Colon (tissue), 2 donors: ENCODE results near the gene OTP.

ENCODE experiments used
- FAIRE-seq: peaks from 2 replicates; lab custom pipeline; 2012; peaks lifted over from hg19 to GRCh38; lab: Jason Lieb, UNC
- donor health status: control.
- donor health status: control.

OTP gene

DNA sequence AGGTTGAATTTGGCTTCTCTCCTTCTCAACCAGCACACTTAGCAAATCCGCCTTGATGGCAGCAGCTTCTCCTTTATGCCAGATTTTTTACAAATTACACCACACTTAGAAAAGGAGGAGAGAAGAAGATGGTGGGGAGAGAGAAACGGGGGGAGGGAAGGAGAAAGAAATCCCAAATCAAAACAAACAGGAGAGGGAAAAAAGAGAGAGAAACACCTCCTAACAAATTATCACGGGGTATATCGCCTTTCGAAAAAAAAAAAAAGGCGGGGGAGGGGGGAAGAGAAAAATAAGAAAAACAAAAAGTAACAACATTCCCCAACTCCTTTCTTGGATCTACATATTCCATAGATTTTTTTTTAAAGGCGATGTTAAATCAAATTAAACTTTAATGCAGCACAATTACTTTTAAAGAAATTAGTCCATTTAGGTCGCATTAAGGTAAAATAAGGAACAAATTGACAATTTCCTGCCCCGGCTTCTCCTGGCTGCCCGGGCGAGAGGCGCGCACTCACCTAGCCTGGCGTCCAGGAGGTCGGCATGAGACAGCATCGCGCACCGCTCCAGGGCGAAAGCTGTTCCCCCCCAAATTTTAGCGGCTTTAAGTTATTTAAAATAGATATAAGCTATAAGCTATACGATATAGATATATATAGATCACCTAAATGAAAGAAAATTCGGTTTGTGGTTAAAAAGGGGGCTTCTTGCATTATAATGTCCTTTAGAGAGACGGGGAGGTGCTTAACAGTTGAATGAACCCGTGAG, at the start of gene OTP:
OTP (minus strand) TSS at position 716 of the 765 bp plus-strand sequence; CDS start at position 552, 164 bp downstream.
- FAIRE-seq, result no peak

GRCh38 chr5:77683171-77683732, 44.7 kb upstream of the OTP start:
- FAIRE-seq, result no peak

DNA sequence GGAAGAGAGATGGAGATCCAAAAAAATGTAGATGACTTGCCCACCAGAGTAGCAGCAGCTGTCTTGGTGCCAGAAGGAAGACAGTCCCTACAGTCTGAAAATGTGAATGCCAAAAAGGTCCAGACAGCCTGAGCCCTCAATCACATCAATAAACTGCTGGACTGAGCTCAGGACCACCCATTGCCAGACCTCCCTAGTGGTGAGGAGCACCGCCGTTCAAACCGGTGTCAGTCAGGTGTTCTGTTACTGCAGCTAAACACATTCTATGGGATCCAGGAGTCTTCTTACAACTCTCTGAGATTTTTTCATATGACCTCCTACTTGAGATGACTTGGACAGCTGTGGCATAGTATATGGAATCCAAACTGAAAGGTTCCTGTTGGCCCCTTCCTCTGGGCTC, 32.0 kb upstream of the OTP start:
- FAIRE-seq, result no peak

- no peak for FAIRE-seq
These were observed 31.2 kb upstream of the OTP start for GRCh38 chr5:77669677-77670076.

DNA sequence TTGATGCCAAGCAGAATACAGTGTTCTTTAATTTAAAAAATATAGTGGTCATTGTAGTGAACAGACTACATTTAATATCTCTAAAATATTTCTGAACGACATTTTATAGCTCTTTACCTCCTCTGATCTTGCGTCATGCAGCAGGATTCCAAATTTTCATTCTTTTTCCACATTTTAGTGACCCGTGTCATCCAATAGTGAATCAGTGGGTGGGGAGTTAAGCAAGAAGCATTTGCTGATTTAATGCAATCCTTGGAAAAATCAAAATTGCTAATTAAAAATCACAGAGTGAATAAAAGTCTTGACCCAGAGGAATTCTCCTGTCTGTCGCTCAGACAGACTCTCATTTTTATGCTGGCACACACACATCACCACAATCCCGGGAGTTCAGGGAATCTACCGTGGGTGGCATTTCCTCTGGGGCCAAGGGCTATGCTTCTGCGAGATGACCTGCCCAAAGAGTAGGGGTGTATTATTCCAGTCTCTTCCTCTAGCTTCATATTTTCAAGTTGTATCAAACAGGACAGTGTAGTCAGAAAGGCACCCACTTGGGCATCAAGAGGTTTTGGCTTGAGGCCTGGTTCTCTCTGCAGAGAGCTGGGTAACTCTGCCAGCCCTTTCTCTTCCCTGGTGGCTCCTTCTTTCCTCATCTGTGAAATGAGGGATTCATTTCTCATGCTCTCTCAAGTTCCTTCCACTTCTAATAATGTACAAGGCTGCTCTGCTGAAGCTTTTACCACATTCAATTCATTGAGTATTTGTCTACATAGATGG, 24.8 kb upstream of the OTP start:
- FAIRE-seq, result no peak

GRCh38 chr5:77662635-77663034, 24.1 kb upstream of the OTP start:
- FAIRE-seq, result no peak

DNA sequence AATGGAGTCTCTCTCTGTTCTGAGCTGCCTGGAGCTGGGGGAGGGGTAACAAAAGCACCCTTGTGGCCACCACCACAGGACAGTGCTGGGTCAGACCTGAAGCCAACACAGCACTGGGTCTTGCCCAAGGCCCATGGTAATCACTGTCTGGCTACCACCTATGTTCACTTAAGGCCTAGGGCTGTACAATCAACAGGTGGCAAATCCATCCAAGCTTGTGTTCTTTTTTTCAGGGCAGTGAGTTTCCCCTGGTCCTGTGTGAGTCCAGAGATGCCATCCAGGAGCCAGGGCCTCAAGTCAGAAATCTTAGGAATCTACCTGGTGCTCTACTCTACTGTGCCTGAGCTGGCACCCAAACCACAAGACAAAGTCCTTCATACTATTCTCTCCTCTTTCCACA, 20.1 kb upstream of the OTP start:
- no peak for FAIRE-seq

- no peak for FAIRE-seq
These were observed 12.8 kb upstream of the OTP start for GRCh38 chr5:77651343-77651742.

- no peak for FAIRE-seq
These were observed 12.2 kb upstream of the OTP start for GRCh38 chr5:77650686-77651085.

- FAIRE-seq, result no peak
These were observed 11.3 kb upstream of the OTP start for GRCh38 chr5:77649776-77650175.

GRCh38 chr5:77645995-77646639, 7.6 kb upstream of the OTP start:
- FAIRE-seq, result no peak

DNA sequence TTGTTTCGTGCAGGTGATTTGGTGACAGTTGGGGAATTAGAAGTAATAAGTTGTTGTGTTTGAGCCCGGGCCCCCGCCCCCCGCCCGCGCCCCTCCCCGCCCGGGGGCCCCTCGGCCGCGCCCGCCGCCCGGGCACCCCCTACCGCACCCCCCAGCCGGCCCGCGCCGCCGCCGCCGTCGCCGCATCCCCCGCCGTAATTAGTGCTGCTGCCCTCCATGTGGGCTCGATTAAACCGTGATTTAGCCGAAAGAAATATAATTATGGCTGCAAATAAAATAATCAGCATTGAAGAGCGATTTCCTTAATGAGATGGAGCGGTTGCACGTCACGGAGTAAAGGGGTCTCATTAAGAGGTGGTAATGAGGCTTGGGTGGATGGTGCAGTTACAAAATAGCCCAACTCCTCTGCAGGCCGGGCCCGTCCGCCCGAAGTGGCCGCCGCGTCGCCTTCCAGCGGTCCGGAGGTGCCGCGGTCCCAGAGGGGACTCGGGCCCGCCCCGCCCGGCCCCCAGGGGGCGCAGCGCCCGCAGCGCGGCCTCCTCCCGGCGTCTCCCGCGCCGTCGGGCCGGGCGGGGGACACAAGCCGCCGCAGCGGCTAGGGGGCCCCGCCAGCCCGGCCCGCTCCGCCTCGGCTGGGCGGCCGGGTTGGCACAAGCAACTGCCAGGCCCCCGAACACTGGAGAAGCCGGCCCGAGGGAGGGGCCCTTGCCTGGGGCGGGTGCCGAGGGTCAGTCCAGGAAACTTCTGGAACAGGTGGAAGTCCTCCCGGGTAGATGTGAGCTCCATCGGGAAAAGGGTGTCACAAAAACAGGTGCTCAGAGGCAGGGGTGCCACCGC, 6.9 kb upstream of the OTP start:
- no peak for FAIRE-seq

DNA sequence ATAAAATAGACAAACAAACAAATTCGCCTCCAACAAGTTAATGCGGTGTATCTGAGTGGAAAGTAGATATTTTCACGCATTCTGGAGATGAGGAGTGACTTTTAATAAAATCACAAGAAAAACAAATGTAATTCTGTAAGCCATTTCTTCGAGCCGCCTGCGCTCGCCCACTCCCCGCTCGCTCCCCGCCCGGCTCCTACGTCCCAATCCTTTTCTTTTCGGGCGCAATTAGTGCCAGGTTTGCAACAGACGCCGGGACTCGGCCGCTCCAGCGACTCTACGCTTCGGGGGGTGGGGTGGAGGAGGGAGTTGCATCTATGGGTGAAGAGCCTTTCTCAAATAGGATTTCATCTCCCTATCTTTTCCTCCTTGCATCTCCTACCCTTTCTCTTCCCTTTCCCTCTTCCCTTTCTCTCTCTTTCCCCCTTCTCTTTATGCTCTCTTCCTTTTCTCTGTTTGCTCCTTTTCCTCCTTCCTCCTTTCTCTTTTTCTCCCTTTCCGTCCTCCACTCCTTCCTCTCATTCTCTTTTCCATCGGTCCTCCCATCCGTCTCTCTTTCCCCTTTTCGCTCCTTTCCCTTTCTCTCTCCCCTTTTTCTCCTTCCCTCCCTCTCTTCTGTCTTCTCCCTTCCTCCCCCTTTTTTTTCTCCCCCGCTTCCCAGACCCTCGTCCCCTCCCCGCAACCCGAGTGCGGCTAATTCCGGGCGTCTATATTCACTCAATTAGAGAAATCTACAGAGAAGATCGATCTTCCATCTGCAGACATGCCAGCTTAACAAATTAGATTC, 6.1 kb upstream of the OTP start:
- FAIRE-seq, result no peak

DNA sequence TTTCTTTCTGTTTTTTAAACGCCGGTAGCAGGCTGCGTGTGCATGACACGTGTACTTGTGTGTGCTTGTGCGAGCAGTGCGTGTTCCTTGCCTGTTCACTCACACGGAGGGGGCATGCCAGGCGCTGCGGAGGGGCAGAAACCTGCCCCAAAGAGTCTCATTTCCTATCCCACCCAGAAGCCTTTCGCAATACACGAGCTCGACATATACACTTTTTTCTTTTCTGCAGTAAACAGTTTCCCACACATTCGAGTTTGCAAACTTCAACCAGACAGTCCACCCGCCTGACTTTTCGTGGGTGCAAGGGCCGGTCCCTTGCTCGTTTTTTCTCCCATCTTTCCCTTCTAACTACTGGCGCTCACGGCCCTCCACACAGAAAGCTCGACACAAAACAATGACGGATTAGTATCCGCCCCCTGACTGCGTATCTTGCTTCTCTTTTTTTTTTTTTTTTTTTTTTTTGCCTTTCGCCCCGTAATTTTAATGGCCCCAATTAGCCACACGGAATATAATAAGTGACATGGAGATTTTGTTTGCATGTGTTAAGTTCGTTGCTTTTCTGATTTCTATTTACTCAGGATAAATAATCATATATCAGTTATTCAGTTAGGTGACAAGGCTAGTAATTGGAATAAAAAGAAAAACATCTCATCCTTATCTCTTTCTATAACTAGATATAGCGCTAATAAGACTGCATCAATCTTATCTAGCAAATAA, 5.3 kb upstream of the OTP start:
- no peak for FAIRE-seq

DNA sequence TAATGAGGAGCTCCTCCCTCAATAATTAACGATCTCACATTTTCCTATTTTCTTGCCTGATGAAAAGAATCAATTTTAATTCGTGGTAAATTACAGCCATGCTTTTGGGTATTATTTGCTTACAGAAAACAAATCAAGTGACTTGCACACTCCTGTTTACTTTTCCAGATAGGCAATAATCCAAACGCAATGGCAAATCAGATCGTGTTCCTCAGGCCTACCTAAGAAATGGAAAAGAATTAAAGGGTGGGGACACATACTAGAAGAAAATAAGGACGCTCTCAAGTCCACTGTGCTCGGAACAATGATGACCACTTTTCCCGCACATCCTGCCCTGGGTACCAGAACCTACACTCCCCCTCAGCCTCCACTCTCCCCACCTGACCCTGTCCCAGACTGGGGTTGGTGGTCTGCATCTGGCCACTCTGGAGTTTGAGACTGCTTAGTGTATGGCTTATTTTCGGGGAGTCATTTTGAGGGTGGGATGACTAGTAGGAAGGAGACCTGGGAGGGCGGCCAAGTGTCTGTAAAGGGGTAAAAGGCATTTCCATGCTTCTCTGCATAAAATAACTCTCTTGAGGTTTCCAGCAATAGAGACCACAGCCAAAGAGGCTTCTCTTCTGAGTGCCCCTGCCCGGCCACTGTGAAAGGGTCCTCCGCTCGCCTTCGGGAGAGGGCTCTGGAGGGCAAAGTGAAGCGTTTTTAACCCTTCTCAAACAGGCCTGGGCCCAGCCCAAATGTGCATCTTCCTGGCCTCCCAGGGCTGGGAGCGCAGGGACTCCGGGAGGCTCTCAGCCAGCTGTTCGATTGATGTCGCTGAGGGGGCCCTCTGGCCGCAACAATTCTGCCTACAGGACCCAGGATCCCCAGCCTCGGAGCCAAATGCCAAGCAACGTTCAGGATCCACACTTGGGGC, 4.5 kb upstream of the OTP start:
- no peak for FAIRE-seq

GRCh38 chr5:77641963-77642737, 3.6 kb upstream of the OTP start:
- FAIRE-seq, result no peak

DNA sequence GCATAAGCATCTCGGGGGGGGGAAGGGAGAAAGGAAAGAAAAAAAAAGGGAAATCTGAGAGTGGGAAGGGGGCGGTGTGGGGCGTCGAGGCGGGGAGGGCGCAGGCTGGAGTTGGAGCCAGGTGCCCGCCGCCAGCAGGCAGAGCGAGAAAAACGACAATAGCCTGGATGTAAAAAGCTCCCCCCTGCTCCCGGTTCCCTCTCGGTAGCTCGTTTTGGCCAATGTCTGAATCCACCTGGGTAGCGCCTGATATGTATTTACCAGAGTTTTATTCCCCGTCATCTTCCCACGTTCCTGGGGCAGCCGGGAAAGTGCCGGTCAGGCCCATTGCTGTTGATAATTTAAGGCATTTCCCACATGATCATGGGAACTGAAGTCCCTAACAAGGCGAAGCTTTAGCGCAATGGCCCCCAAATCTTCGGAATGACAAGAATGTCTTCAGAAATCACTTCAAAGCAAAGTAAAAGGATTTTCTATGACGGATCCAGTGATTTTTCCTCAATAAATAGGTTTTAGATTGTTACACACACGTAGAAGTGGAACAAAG, 3.0 kb upstream of the OTP start:
- no peak for FAIRE-seq
